IMR-90 (cell line): ENCODE data around the gene UMODL1. TPM values are rescaled to one million over a fixed set of nuclear protein-coding genes. Genes with fewer than 3 reads are reported as not detected.

ENCODE experiments used
- ATAC-seq: fragments of 200-7000 bp; cut with Tn5 transposase; 2 replicates; pipeline ENCODE4 v1.9.1; 2020; ENCODE audit warnings: low read depth, mild to moderate bottlenecking, moderate library complexity
- BruUV-seq: library from RNA; stranded (reverse); fragments of 400-500 nt; replicated peaks from 2 replicates; lab custom pipeline; 2021; lab: Mats Ljungman, UMichigan
- CTCF ChIA-PET: fragments of 300-600 bp; formaldehyde crosslinking; extraction: SDS; loops from one replicate; lab custom pipeline; 2021; ENCODE audit warnings: antibody characterized with exemption; lab: Yijun Ruan, JAX
- POLR2A ChIA-PET: fragments of 300-600 bp; sonication (Branson Sonifier 250); formaldehyde crosslinking; loops from one replicate; lab custom pipeline; 2022; ENCODE audit warnings: antibody characterized with exemption; ENCODE audit not compliant: unreplicated experiment; lab: Charles Lee
- DNase-seq: peaks from one replicate; pipeline ENCODE4 v3.0.0; 2013
- H2AFZ ChIP-seq: replicated peaks from 2 replicates; pipeline ENCODE3; 2013; ENCODE audit warnings: low read length, mild to moderate bottlenecking; ENCODE audit not compliant: poor library complexity
- H2AK5ac ChIP-seq: 2 replicates; pipeline ENCODE4 v1.6.1; 2013; ENCODE audit warnings: low read depth, low read length, inconsistent platforms
- H2AK9ac ChIP-seq: replicated peaks from 2 replicates; pipeline ENCODE3; 2013; ENCODE audit warnings: mild to moderate bottlenecking, low read depth, low read length, moderate library complexity; ENCODE audit not compliant: poor library complexity
- H2BK120ac ChIP-seq: 2 replicates; pipeline ENCODE4 v1.6.1; 2013; ENCODE audit warnings: low read depth, low read length, inconsistent platforms
- H2BK15ac ChIP-seq: 3 replicates; pipeline ENCODE4 v1.6.1; 2013; ENCODE audit warnings: low read depth, low read length, inconsistent platforms
- H2BK20ac ChIP-seq: 2 replicates; pipeline ENCODE4 v1.6.1; 2013; ENCODE audit warnings: low read depth, mild to moderate bottlenecking, inconsistent platforms, low read length, moderate library complexity
- H2BK5ac ChIP-seq: 2 replicates; pipeline ENCODE4 v1.6.1; 2013; ENCODE audit warnings: mild to moderate bottlenecking, low read depth, low read length, inconsistent platforms; ENCODE audit not compliant: poor library complexity, severe bottlenecking
- H3K14ac ChIP-seq: replicated peaks from 2 replicates; pipeline ENCODE4 v1.6.1; 2013; ENCODE audit warnings: low read depth, low read length, inconsistent platforms
- H3K18ac ChIP-seq: 2 replicates; pipeline ENCODE4 v1.6.1; 2013; ENCODE audit warnings: low read depth, low read length, control low read depth
- H3K23ac ChIP-seq: 2 replicates; pipeline ENCODE4 v1.6.1; 2013; ENCODE audit warnings: low read depth, low read length, inconsistent platforms
- H3K27ac ChIP-seq: 2 replicates; pipeline ENCODE4 v1.5.1; 2013; ENCODE audit warnings: mild to moderate bottlenecking, control low read depth, low read length; ENCODE audit not compliant: insufficient read depth
- H3K27me3 ChIP-seq: 2 replicates; pipeline ENCODE4 v1.6.1; 2013; ENCODE audit warnings: low read length; ENCODE audit not compliant: control insufficient read depth, insufficient read depth
- H3K36me3 ChIP-seq: 2 replicates; pipeline ENCODE4 v1.6.1; 2013; ENCODE audit warnings: low read length, mixed read lengths; ENCODE audit not compliant: control insufficient read depth, insufficient read depth
- H3K4ac ChIP-seq: 2 replicates; pipeline ENCODE4 v1.6.1; 2013; ENCODE audit warnings: low read depth, low read length, inconsistent platforms
- H3K4me1 ChIP-seq: 2 replicates; pipeline ENCODE4 v1.6.1; 2013; ENCODE audit warnings: low read length, mixed read lengths; ENCODE audit not compliant: control insufficient read depth, insufficient read depth
- H3K4me2 ChIP-seq: 2 replicates; pipeline ENCODE4 v1.6.1; 2013; ENCODE audit warnings: low read depth, mild to moderate bottlenecking, control low read depth, low read length, moderate library complexity
- H3K4me3 ChIP-seq: 2 replicates; pipeline ENCODE4 v1.5.1; 2013; ENCODE audit warnings: low read depth, mild to moderate bottlenecking, control low read depth, low read length, moderate library complexity; ENCODE audit not compliant: insufficient read depth
- H3K56ac ChIP-seq: 2 replicates; pipeline ENCODE4 v1.6.1; 2013; ENCODE audit warnings: low read length, inconsistent platforms; ENCODE audit not compliant: insufficient read depth; ENCODE audit errors: extremely low read depth
- H3K79me1 ChIP-seq, 2 experiments: 2 replicates each; pipeline ENCODE4 v1.6.1; 2013; ENCODE audit warnings: low read length in 2 of 2, inconsistent platforms in 1 of 2, low read depth in 1 of 2
- H3K9ac ChIP-seq: 2 replicates; pipeline ENCODE4 v1.6.1; 2013; ENCODE audit warnings: low read depth, low read length, control low read depth
- H3K9me1 ChIP-seq: 2 replicates; pipeline ENCODE4 v1.6.1; 2013; ENCODE audit warnings: low read length, inconsistent platforms; ENCODE audit not compliant: insufficient read depth
- H3K9me3 ChIP-seq: 2 replicates; pipeline ENCODE4 v1.6.1; 2013; ENCODE audit warnings: low read length; ENCODE audit not compliant: control insufficient read depth, insufficient read depth
- H4K20me1 ChIP-seq: 2 replicates; pipeline ENCODE4 v1.6.1; 2013; ENCODE audit warnings: low read length, inconsistent platforms; ENCODE audit not compliant: insufficient read depth
- H4K5ac ChIP-seq: 2 replicates; pipeline ENCODE4 v1.6.1; 2013; ENCODE audit warnings: mild to moderate bottlenecking, low read depth, low read length, control low read depth
- H4K8ac ChIP-seq, 2 experiments: 2 replicates each; pipeline ENCODE4 v1.6.1; 2013; ENCODE audit warnings: low read depth in 2 of 2, low read length in 2 of 2, control low read depth in 1 of 2, inconsistent platforms in 1 of 2
- H4K91ac ChIP-seq: 2 replicates; pipeline ENCODE4 v1.6.1; 2013; ENCODE audit warnings: low read depth, low read length, inconsistent platforms; ENCODE audit not compliant: insufficient read depth
- BHLHE40 ChIP-seq: fragments of 150-350 bp; IDR thresholded peaks from 2 replicates; pipeline ENCODE4 v1.6.1; 2016; ENCODE audit warnings: mild to moderate bottlenecking, low read depth, low read length
- CEBPB ChIP-seq: IDR thresholded peaks from 2 replicates; pipeline ENCODE4 v1.6.1; 2012; ENCODE audit warnings: low read depth, low read length, improper control_type of control experiment
- CHD1 ChIP-seq: IDR thresholded peaks from 2 replicates; pipeline ENCODE4 v1.6.1; 2012; ENCODE audit warnings: low read depth, low read length, improper control_type of control experiment
- CTCF ChIP-seq: conservative IDR thresholded peaks from 2 replicates; pipeline ENCODE4 v1.5.1; 2012; ENCODE audit warnings: mild to moderate bottlenecking, low read depth, low read length, improper control_type of control experiment
- ELK1 ChIP-seq: fragments of 150-350 bp; IDR thresholded peaks from 2 replicates; pipeline ENCODE4 v1.6.1; 2016; ENCODE audit warnings: low read depth, mild to moderate bottlenecking, low read length, moderate library complexity, borderline replicate concordance
- FOS ChIP-seq: fragments of 150-350 bp; IDR thresholded peaks from 2 replicates; pipeline ENCODE4 v1.6.1; 2016; ENCODE audit warnings: low read depth, low read length
- MAFK ChIP-seq: IDR thresholded peaks from 2 replicates; pipeline ENCODE4 v1.6.1; 2012; ENCODE audit warnings: low read depth, low read length, improper control_type of control experiment
- MAZ ChIP-seq: IDR thresholded peaks from 2 replicates; pipeline ENCODE4 v1.6.1; 2012; ENCODE audit warnings: low read depth, mild to moderate bottlenecking, low read length, improper control_type of control experiment, moderate library complexity, borderline replicate concordance
- MXI1 ChIP-seq: IDR thresholded peaks from 2 replicates; pipeline ENCODE4 v1.6.1; 2012; ENCODE audit warnings: low read depth, mild to moderate bottlenecking, low read length, moderate library complexity, borderline replicate concordance
- NFE2L2 ChIP-seq: fragments of 150-350 bp; IDR thresholded peaks from 2 replicates; pipeline ENCODE4 v1.6.1; 2016; ENCODE audit warnings: low read depth, mild to moderate bottlenecking, low read length
- POLR2A ChIP-seq: IDR thresholded peaks from 2 replicates; pipeline ENCODE4 v1.6.1; 2012; ENCODE audit warnings: mild to moderate bottlenecking, low read depth, low read length
- RAD21 ChIP-seq: IDR thresholded peaks from 2 replicates; pipeline ENCODE4 v1.6.1; 2012; ENCODE audit warnings: low read length, improper control_type of control experiment
- RCOR1 ChIP-seq: IDR thresholded peaks from 2 replicates; pipeline ENCODE4 v1.6.1; 2012; ENCODE audit warnings: mild to moderate bottlenecking, low read length, improper control_type of control experiment; ENCODE audit not compliant: insufficient replicate concordance
- RFX5 ChIP-seq: IDR thresholded peaks from 2 replicates; pipeline ENCODE4 v1.8.0; 2012; ENCODE audit warnings: low read depth, mild to moderate bottlenecking, low read length, moderate library complexity
- SMC3 ChIP-seq: fragments of 150-350 bp; IDR thresholded peaks from 2 replicates; pipeline ENCODE4 v1.6.1; 2016; ENCODE audit warnings: low read depth, mild to moderate bottlenecking, antibody characterized with exemption, low read length, moderate library complexity
- USF2 ChIP-seq: fragments of 150-350 bp; IDR thresholded peaks from 2 replicates; pipeline ENCODE4 v1.6.1; 2017; ENCODE audit warnings: mild to moderate bottlenecking, antibody characterized with exemption, low read length, low read depth
- WGBS, 2 experiments: methylation state at CpG; one replicate each; pipeline versions ENCODE4 v1.1.5 to v1.1.7; 2013; ENCODE audit warnings: missing lambda C conversion rate in 2 of 2; ENCODE audit not compliant: insufficient read length in 1 of 2; ENCODE audit errors: extremely low coverage in 2 of 2; 5-methylcytosine and 5-hydroxymethylcytosine counted together
- dilution Hi-C: fragments of 300-500 bp; cut with HindIII; formaldehyde crosslinking; loops from one replicate; pipeline ENCODE4 v1.14.3; 2018; ENCODE audit warnings: low sequenced_read_pairs; ENCODE audit not compliant: unreplicated experiment
- in situ Hi-C: fragments of 300-500 bp; cut with MboI; formaldehyde crosslinking; loops from 3 replicates; pipeline ENCODE4 v1.14.3; 2019; ENCODE audit warnings: low sequenced_read_pairs, inconsistent platforms, mixed read lengths
- intact Hi-C: fragments of 100-400 bp; cut with micrococcal nuclease; formaldehyde crosslinking; loops from 2 replicates; pipeline ENCODE4 v1.10.0; 2022
- polyA plus RNA-seq, 3 experiments: library from polyadenylated mRNA; depleted of rRNA; stranded (reverse); fragments of >200 nt; gene quantifications; 2 replicates each; pipeline ENCODE4 v1.2.3, GENCODE V29; 2012; ENCODE audit warnings: low replicate concordance in 1 of 3
- total RNA-seq: library from RNA; depleted of rRNA; stranded (reverse); fragments of >200 nt; gene quantifications from 2 replicates; pipeline ENCODE4 v1.2.3, GENCODE V29; 2012

The UMODL1 gene
- total and polyA plus RNA-seq, 2 of the 4 experiments (the other 2 are of a cell fraction): 0.02 TPM; not detected in 1

DNA sequence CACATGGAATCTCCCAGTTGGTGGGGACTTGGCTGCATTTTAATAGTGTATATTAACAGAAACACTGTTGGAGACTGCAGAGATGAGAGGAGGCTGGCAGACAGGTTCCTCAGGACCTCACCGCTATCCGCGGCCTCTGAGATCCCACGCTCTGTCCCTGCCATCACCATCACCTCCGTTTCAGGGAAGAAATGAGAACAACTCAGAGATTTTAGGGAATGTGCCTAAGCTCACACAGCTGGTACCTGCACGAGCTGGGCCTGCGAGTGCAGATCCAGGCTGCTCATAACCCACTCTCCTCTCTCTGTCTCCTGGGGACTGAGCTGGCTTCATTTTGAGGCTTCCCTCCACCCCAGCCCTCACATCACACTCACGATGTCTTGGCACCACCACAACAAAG, 62.0 kb downstream of the UMODL1 start:
- H3K18ac ChIP-seq: no peak overlapping the region
- H3K9ac ChIP-seq: no peak overlapping the region
- no peak overlapping the region for H4K8ac ChIP-seq
- in situ Hi-C loops (no loop called here), dilution Hi-C loops (no loop called here), intact Hi-C loops (no loop called here)
- DNase-seq (no peak), ATAC-seq (no peak)
- H3K14ac ChIP-seq: no peak overlapping the region
- H3K4me1 ChIP-seq: no peaks in the 10 kb centered on the region
- H4K91ac ChIP-seq: no peak overlapping the region
- no peaks in the 10 kb centered on the region for H3K79me1 ChIP-seq
- no peak overlapping the region for H2AK5ac ChIP-seq
- no peak overlapping the region for H3K23ac ChIP-seq
- TF ChIP-seq CEBPB (no peak), RCOR1 (no peak), USF2 (no peak), RFX5 (no peak), ELK1 (no peak), BHLHE40 (no peak), CTCF (no peak), RAD21 (no peak), SMC3 (no peak), MAFK (no peak), MXI1 (no peak), FOS (no peak), POLR2A (no peak), NFE2L2 (no peak), CHD1 (no peak), MAZ (no peak)
- ChIA-PET CTCF (interaction anchor here (1.6 kb wide), 1 partner anchor 16 kb away, joined by 3 read pairs; no protein-coding TSS in a partner anchor), POLR2A (no interaction called here)
- H3K9me3 ChIP-seq: no peaks in the 10 kb centered on the region
- H2BK120ac ChIP-seq: no peak overlapping the region
- WGBS, 2 experiments: 55% methylated on average over 3 of the region's 8 CpGs; no CpG with 5 or more reads in 1 of the 2 experiments
- no peak overlapping the region for H3K27ac ChIP-seq
- no TSS peak for BruUV-seq
- H4K5ac ChIP-seq: no peak overlapping the region
- H3K27me3 ChIP-seq: peaks cover 26% of the 10 kb centered on the region
- H2AK9ac ChIP-seq: no peak overlapping the region
- no peak overlapping the region for H2AFZ ChIP-seq
- no peak overlapping the region for H3K56ac ChIP-seq
- H2BK20ac ChIP-seq: no peak overlapping the region
- H3K9me1 ChIP-seq: no peaks in the 10 kb centered on the region
- no peak overlapping the region for H3K4me2 ChIP-seq
- H3K36me3 ChIP-seq: no peaks in the 10 kb centered on the region
- no peak overlapping the region for H2BK15ac ChIP-seq
- H4K20me1 ChIP-seq: no peaks in the 10 kb centered on the region
- H3K4ac ChIP-seq: no peak overlapping the region
- no peak overlapping the region for H2BK5ac ChIP-seq
- H3K4me3 ChIP-seq: no peak overlapping the region
